ENCODE data around the gene AEN.

The AEN gene

GRCh38 chr15:88652456-88653199 is 31.5 kb downstream of the AEN start:
- DNase-seq: no peak

GRCh38 chr15:88653200-88654064 is 32.3 kb downstream of the AEN start:
- no peak for DNase-seq

DNA sequence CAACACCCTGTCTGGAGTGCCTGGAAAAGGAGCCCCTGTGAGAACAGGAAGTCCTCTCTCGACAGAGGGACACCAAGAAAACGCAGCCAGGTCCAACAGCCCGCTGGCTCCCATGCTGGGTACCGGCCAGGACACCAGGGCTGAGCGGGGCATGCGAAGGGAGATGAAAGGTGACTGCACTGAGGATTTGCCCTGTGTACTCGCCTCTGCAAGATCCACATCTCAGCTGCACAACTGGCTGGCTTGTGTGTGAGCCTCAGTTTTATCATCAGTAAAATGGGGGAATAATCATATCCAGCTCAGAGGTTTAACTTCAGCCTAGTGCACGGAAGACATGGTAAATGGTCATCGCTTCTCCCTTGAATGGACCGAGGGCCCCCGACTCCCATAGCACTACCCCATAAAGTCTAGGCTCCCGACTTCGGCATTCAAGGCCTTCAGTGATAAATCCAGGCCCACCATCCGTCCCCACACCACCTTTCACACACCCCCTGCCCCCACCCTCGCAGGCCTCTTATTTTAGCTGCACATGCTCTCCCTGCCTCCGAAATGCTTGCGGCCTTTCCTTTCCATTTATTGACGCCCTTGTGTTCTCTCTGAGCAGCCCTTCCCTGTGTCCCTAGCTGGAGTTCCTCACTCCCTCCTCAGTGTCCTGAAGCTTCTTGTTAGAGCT is 33.4 kb downstream of the AEN start:
- DNase-seq: no peak

GRCh38 chr15:88655103-88655553 is 34.0 kb downstream of the AEN start:
- no peak for DNase-seq

GRCh38 chr15:88655800-88656488 is 34.8 kb downstream of the AEN start:
- no peak for DNase-seq

DNA sequence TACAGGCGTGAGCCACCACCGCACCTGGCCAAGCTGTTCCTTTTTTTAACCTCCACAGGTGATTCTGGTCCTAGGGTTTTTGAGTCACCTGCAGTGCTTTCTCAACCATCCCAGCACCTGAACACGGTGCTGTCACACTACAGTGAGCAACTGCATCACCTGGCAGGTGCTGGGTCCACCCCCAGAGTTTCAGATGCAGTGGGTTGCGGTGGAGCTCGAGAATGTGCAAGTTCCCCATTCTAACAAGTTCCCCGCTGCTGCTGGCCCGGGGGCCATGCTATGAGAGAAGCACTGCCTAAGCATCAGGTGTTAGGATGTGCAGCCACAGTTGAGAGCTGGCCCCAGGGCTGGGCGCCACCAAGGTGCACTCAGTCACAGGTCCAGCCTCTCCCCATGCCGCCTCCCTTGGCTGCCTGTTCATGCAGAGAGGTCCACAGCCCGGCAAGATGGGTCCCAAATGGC is 35.7 kb downstream of the AEN start:
- DNase-seq: no peak

DNA sequence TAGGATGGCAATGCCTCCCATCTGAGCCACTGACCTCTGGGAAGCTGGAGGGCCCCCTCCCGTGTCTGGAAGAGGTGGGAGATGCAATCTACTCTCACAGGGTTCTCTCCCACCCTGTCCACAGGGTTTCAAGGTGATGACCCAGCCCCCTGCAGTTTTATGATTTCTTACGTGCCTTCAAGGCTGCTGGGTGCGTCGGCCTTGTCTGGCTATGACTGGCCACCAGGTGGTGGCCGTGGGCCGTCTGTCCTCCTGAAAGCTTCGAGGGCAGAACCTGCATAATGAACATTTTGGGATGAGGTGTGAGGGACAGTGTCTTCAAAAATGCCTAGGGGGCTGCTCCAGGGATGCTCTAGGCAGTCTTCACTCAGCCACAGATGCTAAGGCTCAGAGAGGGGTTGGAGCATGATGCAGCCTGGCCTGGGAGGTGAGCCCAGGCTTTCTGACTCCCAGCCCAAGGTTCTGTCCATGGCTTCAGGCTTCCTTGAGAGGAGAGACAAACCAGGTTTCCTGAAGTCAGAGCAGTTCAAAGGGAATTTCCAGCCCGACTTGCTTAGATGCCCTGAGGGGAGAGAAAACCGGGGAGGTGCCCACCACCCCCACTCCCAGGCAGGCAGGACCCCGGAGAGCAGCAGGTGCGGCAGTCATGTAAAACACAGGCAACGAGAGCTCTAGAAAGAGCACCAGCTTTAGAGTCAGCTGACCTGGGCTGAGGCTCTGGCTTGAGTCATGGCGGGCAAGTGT is 36.4 kb downstream of the AEN start:
- no peak for DNase-seq

GRCh38 chr15:88658070-88658965 is 37.2 kb downstream of the AEN start:
- no peak for DNase-seq

- DNase-seq: no peak
These were observed 38.1 kb downstream of the AEN start for GRCh38 chr15:88658972-88659931.

DNA sequence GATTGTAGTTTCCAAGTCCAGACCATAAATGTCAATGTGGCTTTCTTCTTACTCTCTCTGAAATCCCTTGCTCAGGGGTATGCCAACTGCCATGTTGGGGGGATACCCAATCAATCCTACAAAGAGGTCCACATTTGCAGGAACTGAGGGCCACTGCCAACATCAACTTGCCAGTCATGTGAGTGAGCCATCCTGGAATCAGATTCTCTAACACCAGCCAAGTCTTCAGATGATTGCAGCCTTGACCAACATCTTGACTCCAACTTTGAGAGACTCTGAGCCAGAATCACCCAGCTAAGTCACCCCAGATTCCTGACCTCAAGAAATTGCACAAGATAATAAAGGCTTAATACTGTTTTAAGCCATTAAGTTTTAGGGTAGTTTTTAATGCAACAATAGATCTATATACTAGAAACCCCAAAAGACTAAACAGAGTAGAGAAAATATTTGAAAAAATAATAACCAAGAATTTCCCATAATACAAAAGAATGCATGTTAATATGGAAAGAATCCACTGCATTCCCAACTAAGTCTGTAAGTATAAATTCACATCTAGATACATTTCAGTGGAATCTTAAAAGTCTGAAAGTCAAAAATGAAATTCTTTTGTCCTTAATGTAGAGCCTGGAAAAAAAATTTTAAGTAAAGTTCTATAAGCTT is 40.0 kb downstream of the AEN start:
- DNase-seq: no peak

DNA sequence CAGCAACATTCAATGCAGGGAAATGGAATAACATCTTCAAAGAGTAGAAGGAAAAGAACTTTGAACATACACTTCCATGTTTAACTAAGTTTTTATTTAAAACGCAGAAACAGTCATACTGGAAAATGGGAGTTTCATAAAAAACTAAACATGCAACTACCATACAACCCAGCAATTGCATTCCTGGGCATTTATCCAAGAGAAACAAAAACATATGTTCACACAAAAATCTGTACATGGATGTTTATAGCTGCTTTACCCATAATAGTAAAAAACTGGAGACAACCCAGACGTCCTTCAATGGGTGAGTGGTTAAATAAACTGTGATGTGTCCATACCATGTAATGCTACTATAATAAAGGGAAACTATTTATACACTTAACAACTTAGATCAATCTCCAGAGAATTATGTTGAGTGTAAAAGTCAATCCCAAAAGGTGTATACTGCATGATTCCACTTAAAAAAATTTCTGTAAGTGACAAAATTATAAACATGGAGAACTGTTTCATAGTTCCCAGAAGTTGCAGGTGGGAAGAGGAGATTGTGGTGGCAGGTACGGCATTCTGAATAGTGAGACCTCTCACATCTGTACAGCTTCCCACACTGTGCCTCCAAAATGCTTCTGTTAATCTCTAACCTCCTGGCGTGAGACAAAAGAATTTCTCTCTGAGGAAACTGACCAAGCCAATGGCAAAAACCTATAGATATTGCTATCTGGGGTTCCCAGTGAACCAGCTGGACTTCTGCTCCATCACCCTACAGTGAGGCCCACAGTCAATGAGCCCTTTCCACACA is 40.8 kb downstream of the AEN start:
- no peak for DNase-seq

- DNase-seq: no peak
These were observed 42.0 kb downstream of the AEN start for GRCh38 chr15:88663141-88663621.

- DNase-seq: no peak
These were observed 43.1 kb downstream of the AEN start for GRCh38 chr15:88664151-88664778.

DNA sequence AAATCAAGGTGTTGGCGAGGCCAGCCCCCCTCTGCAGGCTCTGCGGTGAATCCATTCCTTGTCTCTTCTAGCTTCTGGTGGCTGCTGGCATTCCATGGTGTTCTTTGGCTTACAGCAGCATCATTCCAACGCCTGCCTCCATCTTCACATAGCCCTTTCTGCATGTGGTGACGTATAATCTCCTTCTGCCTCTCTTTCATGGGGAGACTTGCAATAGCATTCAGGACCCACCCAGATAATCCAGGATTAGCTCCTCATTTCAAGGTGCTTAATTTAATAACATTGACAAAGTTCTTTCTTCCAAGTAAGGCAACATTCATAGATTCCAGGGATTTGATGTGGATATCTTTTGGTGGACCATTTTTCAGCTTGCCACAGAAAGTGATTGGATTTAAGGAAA is 53.5 kb downstream of the AEN start:
- DNase-seq: no peak

- no peak for DNase-seq
These were observed 57.6 kb downstream of the AEN start for GRCh38 chr15:88678755-88679154.

DNA sequence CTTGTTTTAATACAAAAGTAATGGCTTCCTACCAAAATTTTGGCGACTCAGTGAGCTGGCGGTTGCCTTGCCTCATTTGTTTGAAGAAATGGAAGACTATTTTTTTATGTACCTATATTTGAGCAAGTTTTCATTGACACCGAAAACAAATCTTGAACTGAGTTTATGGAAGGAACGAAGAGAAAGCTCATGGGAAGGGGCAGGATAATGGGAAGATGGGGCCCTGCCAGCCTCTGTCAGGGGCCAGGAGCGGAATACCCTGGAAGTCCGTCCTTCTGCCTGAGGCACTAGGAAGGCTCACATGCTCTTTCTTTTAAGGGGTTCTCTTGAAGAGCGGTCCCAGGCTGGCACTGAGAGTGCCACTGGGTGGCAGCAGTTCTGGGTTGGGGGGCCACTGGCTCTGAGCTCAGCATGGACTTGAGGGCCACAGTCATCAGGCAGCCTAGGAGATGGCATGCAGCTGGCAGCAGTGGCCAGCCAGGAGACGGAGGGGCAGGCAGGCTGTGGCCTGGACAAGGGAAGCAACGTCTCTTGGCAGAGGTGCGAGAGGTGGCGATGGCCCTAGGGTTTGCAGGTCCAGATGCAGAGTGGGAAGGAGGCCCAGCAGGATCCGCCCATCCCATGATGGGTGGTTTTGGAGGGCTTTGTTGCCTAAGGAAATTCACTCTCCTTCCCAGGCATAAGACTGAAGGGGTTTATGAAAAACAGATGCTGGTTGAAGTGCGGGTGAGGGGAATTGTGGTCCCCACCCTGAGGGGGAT is 59.3 kb downstream of the AEN start:
- DNase-seq: no peak
